K562 (cell line): ENCODE measurements around the gene RRP9. TPM values are rescaled to one million over a fixed set of nuclear protein-coding genes. Genes with fewer than 3 reads are reported as not detected.

Experiments
- ATAC-seq: fragments of 200-7000 bp; cut with Tn5 transposase; 3 replicates; pipeline ENCODE4 v1.9.1; 2020; ENCODE audit warnings: moderate library complexity
- BruUV-seq: library from RNA; stranded (reverse); fragments of 400-500 nt; replicated peaks from 2 replicates; lab custom pipeline; 2021; lab: Mats Ljungman, UMichigan
- CTCF ChIA-PET: fragments of 300-600 bp; formaldehyde crosslinking; extraction: SDS; loops from one replicate; lab custom pipeline; 2021; ENCODE audit warnings: low intra/inter-chr PET ratio; lab: Yijun Ruan, JAX
- POLR2A ChIA-PET: fragments of 300-600, 350-650 bp; sonication (Branson Sonifier 250); formaldehyde crosslinking; extraction: SDS; loops from one replicate; lab custom pipeline; 2021; ENCODE audit warnings: antibody characterized with exemption, inconsistent platforms; lab: Yijun Ruan, JAX
- DNase-seq, 4 experiments: peaks; one replicate each; pipeline versions ENCODE4 v3.0.0 to v3.0.0-alpha.2; 2011 to 2018; ENCODE audit warnings: low spot score in 3 of 4, mixed read lengths in 3 of 4; ENCODE audit errors: extremely low read depth in 1 of 4
- FAIRE-seq: peaks from 2 replicates; lab custom pipeline; 2011; peaks lifted over from hg19 to GRCh38; lab: Jason Lieb, UNC
- H2AFZ ChIP-seq: 2 replicates; pipeline ENCODE4 v1.6.0; 2011; ENCODE audit warnings: low read depth, low read length, control low read depth, inconsistent platforms
- H3K27ac ChIP-seq: fragments of 200-600 bp; 3 replicates; pipeline ENCODE4 v1.8.0; 2011; ENCODE audit warnings: low read depth, mild to moderate bottlenecking, control low read depth, inconsistent platforms, low read length, moderate library complexity, mixed read lengths; ENCODE audit errors: extremely low read depth
- H3K27me3 ChIP-seq, 2 experiments: fragments of 300-600 bp in 1 of 2; 2 replicates in 1 of 2; 3 replicates in 1 of 2; pipeline versions ENCODE4 v1.6.0 to v1.8.0; 2011; ENCODE audit warnings: inconsistent platforms in 2 of 2, low read length in 2 of 2, mild to moderate bottlenecking in 1 of 2, mixed read lengths in 1 of 2, moderate library complexity in 1 of 2; ENCODE audit not compliant: control insufficient read depth in 2 of 2, insufficient read depth in 2 of 2
- H3K36me3 ChIP-seq: fragments of 300-600 bp; 3 replicates; pipeline ENCODE4 v1.8.0; 2011; ENCODE audit warnings: mild to moderate bottlenecking, low read length, inconsistent platforms; ENCODE audit not compliant: control insufficient read depth, insufficient read depth
- H3K4me1 ChIP-seq, 2 experiments: fragments of 200-600 bp in 1 of 2; replicated peaks in 1 of 2; 2 replicates in 1 of 2; 3 replicates in 1 of 2; pipeline versions ENCODE4 v1.5.1 to v1.8.0; 2011; ENCODE audit warnings: inconsistent platforms in 2 of 2, low read length in 2 of 2, mild to moderate bottlenecking in 1 of 2, mixed read lengths in 1 of 2, moderate library complexity in 1 of 2; ENCODE audit not compliant: control insufficient read depth in 2 of 2, insufficient read depth in 2 of 2
- H3K4me2 ChIP-seq: 2 replicates; pipeline ENCODE4 v1.6.1; 2011; ENCODE audit warnings: low read length, control low read depth, inconsistent platforms, mixed read lengths; ENCODE audit not compliant: insufficient read depth
- H3K4me3 ChIP-seq: fragments of 200-600 bp; sonication (generic), shearing (Covaris generic); 2 replicates; pipeline ENCODE4 v1.5.1; 2016; ENCODE audit warnings: control low read depth, inconsistent platforms
- H3K79me2 ChIP-seq: fragments of 200-600 bp; 3 replicates; pipeline ENCODE4 v1.8.0; 2011; ENCODE audit warnings: low read length, inconsistent platforms; ENCODE audit not compliant: control insufficient read depth, insufficient read depth
- H3K9ac ChIP-seq, 2 experiments: 2 replicates each; pipeline versions ENCODE4 v1.6.0 to v1.6.1; 2011; ENCODE audit warnings: low read depth in 2 of 2, low read length in 2 of 2, control low read depth in 1 of 2, inconsistent platforms in 1 of 2, mild to moderate bottlenecking in 1 of 2, mixed read lengths in 1 of 2; ENCODE audit not compliant: insufficient read depth in 1 of 2
- H3K9me1 ChIP-seq: one replicate; pipeline ENCODE4 v1.6.0; 2011; ENCODE audit warnings: inconsistent platforms, mild to moderate bottlenecking, low read length, moderate library complexity; ENCODE audit not compliant: control insufficient read depth, insufficient read depth
- H3K9me3 ChIP-seq: replicated peaks from 2 replicates; pipeline ENCODE4 v1.5.1; 2011; ENCODE audit warnings: low read depth, low read length, inconsistent platforms; ENCODE audit not compliant: control insufficient read depth, insufficient read depth
- H4K20me1 ChIP-seq: replicated peaks from 2 replicates; pipeline ENCODE4 v1.6.1; 2011; ENCODE audit warnings: low read length, inconsistent platforms, mixed read lengths; ENCODE audit not compliant: control insufficient read depth, insufficient read depth
- AFF4 ChIP-seq: sonication (generic); formaldehyde crosslinking; IDR thresholded peaks from 2 replicates; pipeline ENCODE4 v1.8.0; 2023; ENCODE audit warnings: mild to moderate bottlenecking, missing genetic modification reagents
- WGBS: fragments of 100-300 bp; shearing (Covaris generic); methylation state at CpG from one replicate; pipeline ENCODE4 v1.1.6; 2016; ENCODE audit warnings: low coverage, mixed read lengths; ENCODE audit not compliant: insufficient coverage; ENCODE audit errors: missing lambda C conversion rate; 5-methylcytosine and 5-hydroxymethylcytosine counted together
- in situ Hi-C: fragments of 300-500 bp; cut with MboI; formaldehyde crosslinking; loops from 4 replicates; pipeline ENCODE4 v1.15.0; 2018; ENCODE audit warnings: inconsistent platforms, mixed read lengths
- intact Hi-C: fragments of 100-400 bp; cut with micrococcal nuclease; formaldehyde crosslinking; loops from 2 replicates; pipeline ENCODE4 v1.14.2; 2022
- polyA plus RNA-seq, 8 experiments: library from polyadenylated mRNA; depleted of rRNA in 4 of 8; stranded (reverse) in 5 of 8; unstranded in 3 of 8; fragments of >200 nt; fragmentation: Nextera tagmentation in 2 of 8; fragmentation: Illumina TruSeq in 1 of 8; extraction: Ambion mirVana in 2 of 8; extraction: Trizol in 1 of 8; gene quantifications; 2 replicates each; pipeline versions ENCODE4 v1.2.1 to v1.2.3, GENCODE V29; 2011 to 2014; ENCODE audit warnings: inconsistent platforms in 1 of 8, missing spikeins in 1 of 8
- total RNA-seq, 7 experiments: library from RNA; depleted of rRNA in 6 of 7; stranded (reverse); fragments of >200 nt in 6 of 7; fragmentation: Illumina TruSeq in 2 of 7; extraction: Trizol in 2 of 7; gene quantifications; 2 replicates each; pipeline versions ENCODE4 v1.2.1 to v1.2.3, GENCODE V29; 2011 to 2021; ENCODE audit warnings: low replicate concordance in 1 of 7

RRP9 gene
- total and polyA plus RNA-seq, 9 of the 15 experiments (the other 6 are each of a cell fraction or from before 2014, with no cell fraction given), result 5.2 to 67.0 (median 45.9) TPM

GRCh38 chr3:51945031-51945840, 3.5 kb upstream of the RRP9 start:
- TF ChIP-seq AFF4 (CRISPR knock-in tag), result no peak
- TF ChIP-seq, all 486 proteins: peak for 0
- H3K4me3 ChIP-seq, result no peak overlapping the region
- H3K9ac ChIP-seq, result no peak overlapping the region
- H2AFZ ChIP-seq, result no peak overlapping the region
- ChIA-PET CTCF (no interaction called here), POLR2A (interaction anchor here (1.0 to 1.1 kb wide), 2 partner anchors 9 to 24 kb away, joined by 3 read pairs; no protein-coding TSS in a partner anchor)
- H3K36me3 ChIP-seq, result peaks cover 3% of the 10 kb centered on the region; the same call in 1 of the 3 replicates
- DNase-seq (no peak), FAIRE-seq (no peak), ATAC-seq (no peak)
- no peak overlapping the region for H3K4me2 ChIP-seq
- intact Hi-C loops (no loop called here), in situ Hi-C loops (no loop called here)
- no peaks in the 10 kb centered on the region for H4K20me1 ChIP-seq
- peaks cover 12 to 28% of the 10 kb centered on the region in 2 experiments; a peak in 4 of 5 replicates for H3K4me1 ChIP-seq
- no peaks in the 10 kb centered on the region for H3K27me3 ChIP-seq
- peaks cover 15% of the 10 kb centered on the region for H3K79me2 ChIP-seq
- 33% methylated on average over 7 of the region's 18 CpGs for WGBS
- H3K9me1 ChIP-seq, result no peaks in the 10 kb centered on the region
- H3K9me3 ChIP-seq, result no peaks in the 10 kb centered on the region
- BruUV-seq, result no TSS peak
- H3K27ac ChIP-seq, result no peak overlapping the region
